ENCODE data around the gene RPS27. TPM values are rescaled to one million over a fixed set of nuclear protein-coding genes. Genes with fewer than 3 reads are reported as not detected.
A peak's percentile ranks its signal among the peaks of the same experiment; 100 is the strongest.

RPS27 gene
- total and polyA plus RNA-seq, 2 experiments from 2014 or later: 1,371 to 3,355 TPM

DNA sequence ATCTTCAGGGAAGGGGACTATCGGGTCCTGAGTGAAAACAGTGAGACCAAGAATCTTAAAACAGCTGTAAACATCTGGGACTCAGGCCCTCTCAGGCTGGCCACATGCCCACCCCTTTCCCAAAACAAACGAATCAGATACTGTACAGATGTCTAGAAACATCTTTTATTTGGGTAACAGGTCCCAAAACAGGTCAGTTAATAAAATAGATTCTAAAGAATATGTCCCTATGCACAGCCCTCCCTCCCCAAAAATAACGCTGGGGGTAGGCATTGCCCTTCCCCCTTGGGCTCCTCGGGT is 31.7 kb upstream of the RPS27 start:
- H3K36me3 Mint-ChIP-seq (ENCODE audit: low read depth): peaks cover 37% of the 10 kb centered on the region
- DNase-seq (ENCODE audit: low spot score) (no peak), ATAC-seq (no peak)
- Histone ChIP-seq H2AFZ (no peak overlapping the region), H3K4me3 (peak overlapping the region; percentile 31), H4K20me1 (replicated peaks; ENCODE audit: insufficient read depth) (peaks cover 23% of the 10 kb centered on the region), H3K9me2 (ENCODE audit: insufficient read depth) (no peaks in the 10 kb centered on the region), H3K27me3 (ENCODE audit: insufficient read depth) (no peaks in the 10 kb centered on the region), H3K27ac (ENCODE audit: low read depth) (peak overlapping the region; percentile 67), H3K4me1 (ENCODE audit: insufficient read depth) (peaks cover 29% of the 10 kb centered on the region), H3F3A (replicated peaks; ENCODE audit: low read depth) (peaks cover 33% of the 10 kb centered on the region), H3K79me2 (replicated peaks; ENCODE audit: insufficient read depth) (peaks cover 68% of the 10 kb centered on the region), H3K4me2 (peak overlapping the region; percentile 19), H3K36me3 (ENCODE audit: insufficient read depth) (peaks cover 14% of the 10 kb centered on the region)
- H3K27ac Mint-ChIP-seq: peak overlapping the region; percentile 63
- peaks cover 28% of the 10 kb centered on the region for H3K27me3 Mint-ChIP-seq (ENCODE audit: insufficient read depth, low read depth, poor library complexity)
- H3K4me1 Mint-ChIP-seq: peaks cover 44% of the 10 kb centered on the region
- H3K4me3 Mint-ChIP-seq: peak overlapping the region; percentile 99
- H3K9me3 Mint-ChIP-seq: peaks cover 3% of the 10 kb centered on the region; the same call in 2 of the 3 replicates
- TF ChIP-seq STAT1 (IDR thresholded peaks at IDR 0.05; ENCODE audit: unreplicated experiment) (no peak), ZNF114 (CRISPR knock-in tag; IDR thresholded peaks at IDR 0.05) (no peak)

DNA sequence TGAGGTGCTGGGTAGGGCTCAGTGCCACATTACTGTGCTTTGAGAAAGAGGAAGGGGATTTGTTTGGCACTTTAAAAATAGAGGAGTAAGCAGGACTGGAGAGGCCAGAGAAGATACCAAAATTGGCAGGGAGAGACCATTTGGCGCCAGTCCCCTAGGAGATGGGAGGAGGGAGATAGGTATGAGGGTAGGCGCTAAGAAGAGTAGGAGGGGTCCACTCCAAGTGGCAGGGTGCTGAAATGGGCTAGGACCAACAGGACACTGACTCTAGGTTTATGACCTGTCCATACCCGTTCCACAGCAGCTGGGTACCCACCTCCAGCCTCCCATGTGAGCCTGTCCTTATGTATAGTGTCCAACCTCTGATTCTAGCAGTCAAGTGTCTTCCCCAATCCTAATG is 31.1 kb upstream of the RPS27 start:
- H2AFZ ChIP-seq: no peak overlapping the region
- H3K4me3 ChIP-seq: peak overlapping the region; percentile 31; the same call in 1 of the 2 replicates
- Mint-ChIP-seq H3K9me3 (peaks cover 3% of the 10 kb centered on the region; the same call in 2 of the 3 replicates), H3K36me3 (ENCODE audit: low read depth) (peaks cover 36% of the 10 kb centered on the region), H3K4me1 (peaks cover 44% of the 10 kb centered on the region), H3K27ac (peak overlapping the region; percentile 63; the same call in 1 of the 2 replicates), H3K4me3 (peak overlapping the region; percentile 99; the same call in 2 of the 3 replicates), H3K27me3 (ENCODE audit: insufficient read depth, low read depth, poor library complexity) (peaks cover 26% of the 10 kb centered on the region)
- peaks cover 37% of the 10 kb centered on the region for H3F3A ChIP-seq (replicated peaks; ENCODE audit: low read depth)
- peaks cover 65% of the 10 kb centered on the region for H3K79me2 ChIP-seq (replicated peaks; ENCODE audit: insufficient read depth)
- peaks cover 14% of the 10 kb centered on the region for H3K36me3 ChIP-seq (ENCODE audit: insufficient read depth)
- DNase-seq (ENCODE audit: low spot score) (peak; percentile 19), ATAC-seq (no peak)
- no peaks in the 10 kb centered on the region for H3K9me2 ChIP-seq (ENCODE audit: insufficient read depth)
- H3K27ac ChIP-seq (ENCODE audit: low read depth): peak overlapping the region; percentile 67
- no peak for TF ChIP-seq NANOG (IDR thresholded peaks at IDR 0.05; ENCODE audit: borderline replicate concordance)
- no peak for TF ChIP-seq POLR2AphosphoS5 (IDR thresholded peaks at IDR 0.05; ENCODE audit: low read depth)
- TF ChIP-seq JUNB (IDR thresholded peaks at IDR 0.05; ENCODE audit: unreplicated experiment): no peak
- TF ChIP-seq, protein P1, sequence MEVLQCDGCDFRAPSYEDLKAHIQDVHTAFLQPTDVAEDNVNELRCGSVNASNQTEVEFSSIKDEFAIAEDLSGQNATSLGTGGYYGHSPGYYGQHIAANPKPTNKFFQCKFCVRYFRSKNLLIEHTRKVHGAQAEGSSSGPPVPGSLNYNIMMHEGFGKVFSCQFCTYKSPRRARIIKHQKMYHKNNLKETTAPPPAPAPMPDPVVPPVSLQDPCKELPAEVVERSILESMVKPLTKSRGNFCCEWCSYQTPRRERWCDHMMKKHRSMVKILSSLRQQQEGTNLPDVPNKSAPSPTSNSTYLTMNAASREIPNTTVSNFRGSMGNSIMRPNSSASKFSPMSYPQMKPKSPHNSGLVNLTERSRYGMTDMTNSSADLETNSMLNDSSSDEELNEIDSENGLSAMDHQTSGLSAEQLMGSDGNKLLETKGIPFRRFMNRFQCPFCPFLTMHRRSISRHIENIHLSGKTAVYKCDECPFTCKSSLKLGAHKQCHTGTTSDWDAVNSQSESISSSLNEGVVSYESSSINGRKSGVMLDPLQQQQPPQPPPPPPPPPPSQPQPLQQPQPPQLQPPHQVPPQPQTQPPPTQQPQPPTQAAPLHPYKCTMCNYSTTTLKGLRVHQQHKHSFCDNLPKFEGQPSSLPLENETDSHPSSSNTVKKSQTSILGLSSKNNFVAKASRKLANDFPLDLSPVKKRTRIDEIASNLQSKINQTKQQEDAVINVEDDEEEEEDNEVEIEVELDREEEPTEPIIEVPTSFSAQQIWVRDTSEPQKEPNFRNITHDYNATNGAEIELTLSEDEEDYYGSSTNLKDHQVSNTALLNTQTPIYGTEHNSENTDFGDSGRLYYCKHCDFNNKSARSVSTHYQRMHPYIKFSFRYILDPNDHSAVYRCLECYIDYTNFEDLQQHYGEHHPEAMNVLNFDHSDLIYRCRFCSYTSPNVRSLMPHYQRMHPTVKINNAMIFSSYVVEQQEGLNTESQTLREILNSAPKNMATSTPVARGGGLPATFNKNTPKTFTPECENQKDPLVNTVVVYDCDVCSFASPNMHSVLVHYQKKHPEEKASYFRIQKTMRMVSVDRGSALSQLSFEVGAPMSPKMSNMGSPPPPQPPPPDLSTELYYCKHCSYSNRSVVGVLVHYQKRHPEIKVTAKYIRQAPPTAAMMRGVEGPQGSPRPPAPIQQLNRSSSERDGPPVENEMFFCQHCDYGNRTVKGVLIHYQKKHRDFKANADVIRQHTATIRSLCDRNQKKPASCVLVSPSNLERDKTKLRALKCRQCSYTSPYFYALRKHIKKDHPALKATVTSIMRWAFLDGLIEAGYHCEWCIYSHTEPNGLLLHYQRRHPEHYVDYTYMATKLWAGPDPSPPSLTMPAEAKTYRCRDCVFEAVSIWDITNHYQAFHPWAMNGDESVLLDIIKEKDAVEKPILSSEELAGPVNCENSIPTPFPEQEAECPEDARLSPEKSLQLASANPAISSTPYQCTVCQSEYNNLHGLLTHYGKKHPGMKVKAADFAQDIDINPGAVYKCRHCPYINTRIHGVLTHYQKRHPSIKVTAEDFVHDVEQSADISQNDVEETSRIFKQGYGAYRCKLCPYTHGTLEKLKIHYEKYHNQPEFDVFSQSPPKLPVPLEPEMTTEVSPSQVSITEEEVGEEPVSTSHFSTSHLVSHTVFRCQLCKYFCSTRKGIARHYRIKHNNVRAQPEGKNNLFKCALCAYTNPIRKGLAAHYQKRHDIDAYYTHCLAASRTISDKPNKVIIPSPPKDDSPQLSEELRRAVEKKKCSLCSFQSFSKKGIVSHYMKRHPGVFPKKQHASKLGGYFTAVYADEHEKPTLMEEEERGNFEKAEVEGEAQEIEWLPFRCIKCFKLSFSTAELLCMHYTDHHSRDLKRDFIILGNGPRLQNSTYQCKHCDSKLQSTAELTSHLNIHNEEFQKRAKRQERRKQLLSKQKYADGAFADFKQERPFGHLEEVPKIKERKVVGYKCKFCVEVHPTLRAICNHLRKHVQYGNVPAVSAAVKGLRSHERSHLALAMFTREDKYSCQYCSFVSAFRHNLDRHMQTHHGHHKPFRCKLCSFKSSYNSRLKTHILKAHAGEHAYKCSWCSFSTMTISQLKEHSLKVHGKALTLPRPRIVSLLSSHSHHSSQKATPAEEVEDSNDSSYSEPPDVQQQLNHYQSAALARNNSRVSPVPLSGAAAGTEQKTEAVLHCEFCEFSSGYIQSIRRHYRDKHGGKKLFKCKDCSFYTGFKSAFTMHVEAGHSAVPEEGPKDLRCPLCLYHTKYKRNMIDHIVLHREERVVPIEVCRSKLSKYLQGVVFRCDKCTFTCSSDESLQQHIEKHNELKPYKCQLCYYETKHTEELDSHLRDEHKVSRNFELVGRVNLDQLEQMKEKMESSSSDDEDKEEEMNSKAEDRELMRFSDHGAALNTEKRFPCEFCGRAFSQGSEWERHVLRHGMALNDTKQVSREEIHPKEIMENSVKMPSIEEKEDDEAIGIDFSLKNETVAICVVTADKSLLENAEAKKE (CRISPR knock-in tag; IDR thresholded peaks at IDR 0.05): no peak
- H3K4me2 ChIP-seq: peak overlapping the region; percentile 19; the same call in 1 of the 2 replicates
- peaks cover 18% of the 10 kb centered on the region for H4K20me1 ChIP-seq (replicated peaks; ENCODE audit: insufficient read depth)
- H3K27me3 ChIP-seq (ENCODE audit: insufficient read depth): no peaks in the 10 kb centered on the region
- peaks cover 31% of the 10 kb centered on the region for H3K4me1 ChIP-seq (ENCODE audit: insufficient read depth)
